ENCODE data around the gene SCGB1A1.

Gene SCGB1A1

GRCh38 chr11:62427630-62428233 lies 8.9 kb downstream of the SCGB1A1 start:
- H3K4me3 ChIP-seq (replicated peaks; ENCODE audit: low read depth, low read length), result no peak overlapping the region

GRCh38 chr11:62428871-62429560 lies 10.2 kb downstream of the SCGB1A1 start:
- Histone ChIP-seq H3K4me3 (replicated peaks; ENCODE audit: low read depth, low read length) (no peak overlapping the region), H3K36me3 (ENCODE audit: control insufficient read depth, insufficient read depth, low read length) (no peaks in the 10 kb centered on the region), H3K27me3 (replicated peaks; ENCODE audit: control insufficient read depth, insufficient read depth, low read length) (no peaks in the 10 kb centered on the region)
- TF ChIP-seq, protein P1, sequence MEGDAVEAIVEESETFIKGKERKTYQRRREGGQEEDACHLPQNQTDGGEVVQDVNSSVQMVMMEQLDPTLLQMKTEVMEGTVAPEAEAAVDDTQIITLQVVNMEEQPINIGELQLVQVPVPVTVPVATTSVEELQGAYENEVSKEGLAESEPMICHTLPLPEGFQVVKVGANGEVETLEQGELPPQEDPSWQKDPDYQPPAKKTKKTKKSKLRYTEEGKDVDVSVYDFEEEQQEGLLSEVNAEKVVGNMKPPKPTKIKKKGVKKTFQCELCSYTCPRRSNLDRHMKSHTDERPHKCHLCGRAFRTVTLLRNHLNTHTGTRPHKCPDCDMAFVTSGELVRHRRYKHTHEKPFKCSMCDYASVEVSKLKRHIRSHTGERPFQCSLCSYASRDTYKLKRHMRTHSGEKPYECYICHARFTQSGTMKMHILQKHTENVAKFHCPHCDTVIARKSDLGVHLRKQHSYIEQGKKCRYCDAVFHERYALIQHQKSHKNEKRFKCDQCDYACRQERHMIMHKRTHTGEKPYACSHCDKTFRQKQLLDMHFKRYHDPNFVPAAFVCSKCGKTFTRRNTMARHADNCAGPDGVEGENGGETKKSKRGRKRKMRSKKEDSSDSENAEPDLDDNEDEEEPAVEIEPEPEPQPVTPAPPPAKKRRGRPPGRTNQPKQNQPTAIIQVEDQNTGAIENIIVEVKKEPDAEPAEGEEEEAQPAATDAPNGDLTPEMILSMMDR (IDR thresholded peaks at IDR 0.05; ENCODE audit: insufficient read depth, low read length, poor library complexity, severe bottlenecking), result no peak
- no peak for DNase-seq (ENCODE audit: extremely low read depth, insufficient read length)

More at GRCh38 chr11:62427630-62428233, 8.9 kb downstream of the SCGB1A1 start:
- peak; percentile 25 for DNase-seq (ENCODE audit: extremely low read depth, insufficient read length)
- no peaks in the 10 kb centered on the region for H3K27me3 ChIP-seq (replicated peaks; ENCODE audit: control insufficient read depth, insufficient read depth, low read length)
- no peaks in the 10 kb centered on the region for H3K36me3 ChIP-seq (ENCODE audit: control insufficient read depth, insufficient read depth, low read length)
- TF ChIP-seq, protein P1 (IDR thresholded peaks at IDR 0.05; ENCODE audit: insufficient read depth, low read length, poor library complexity, severe bottlenecking), result no peak

DNA sequence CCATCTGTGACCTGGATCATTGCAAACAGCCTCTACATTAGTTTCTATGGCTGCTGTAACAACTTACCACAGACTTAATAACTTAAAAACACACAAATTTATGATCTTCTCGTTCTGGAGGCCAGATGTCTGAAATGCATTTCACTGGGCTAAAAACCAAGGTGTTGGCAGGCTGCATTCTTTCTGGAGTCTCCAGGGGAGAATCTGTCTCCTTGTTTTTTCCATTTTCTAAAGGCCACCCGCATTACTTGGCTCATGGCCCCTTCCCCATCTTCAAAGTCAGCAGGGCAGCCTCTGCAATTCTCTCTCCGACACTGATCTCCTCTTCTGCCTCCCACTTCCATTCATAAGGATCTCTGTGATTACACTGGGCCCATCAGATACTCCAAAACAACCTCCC lies 11.6 kb downstream of the SCGB1A1 start:
- no peaks in the 10 kb centered on the region for H3K36me3 ChIP-seq (ENCODE audit: control insufficient read depth, insufficient read depth, low read length)
- TF ChIP-seq, protein P1 (IDR thresholded peaks at IDR 0.05; ENCODE audit: insufficient read depth, low read length, poor library complexity, severe bottlenecking), result no peak

GRCh38 chr11:62431171-62431901 lies 12.5 kb downstream of the SCGB1A1 start:
- no peak for DNase-seq (ENCODE audit: extremely low read depth, insufficient read length)

More for the DNA sequence above, 11.6 kb downstream of the SCGB1A1 start:
- Histone ChIP-seq H3K4me3 (replicated peaks; ENCODE audit: low read depth, low read length) (no peak overlapping the region), H3K27me3 (replicated peaks; ENCODE audit: control insufficient read depth, insufficient read depth, low read length) (no peaks in the 10 kb centered on the region)
- no peak for DNase-seq (ENCODE audit: extremely low read depth, insufficient read length)

DNA sequence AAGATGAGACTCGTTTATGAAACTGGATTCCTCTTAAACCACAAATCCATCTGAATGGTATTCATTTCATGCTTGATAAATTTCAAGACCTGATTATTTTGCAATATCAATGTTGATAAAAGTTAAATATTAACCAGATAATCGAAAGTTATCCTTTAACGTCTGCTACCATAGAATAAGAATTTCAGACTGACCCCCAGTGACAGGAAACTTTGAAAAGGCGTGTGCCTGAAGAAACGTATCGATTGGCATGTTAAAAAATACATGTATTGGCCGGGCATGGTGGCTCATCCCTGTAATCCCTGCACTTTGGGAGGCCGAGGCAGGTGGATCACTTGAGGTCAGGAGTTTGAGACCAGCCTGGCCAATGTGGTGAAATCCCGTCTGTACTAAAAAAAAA lies 13.9 kb downstream of the SCGB1A1 start:
- TF ChIP-seq, protein P1 (IDR thresholded peaks at IDR 0.05; ENCODE audit: insufficient read depth, low read length, poor library complexity, severe bottlenecking), result no peak
- H3K4me3 ChIP-seq (replicated peaks; ENCODE audit: low read depth, low read length), result no peak overlapping the region
- H3K36me3 ChIP-seq (ENCODE audit: control insufficient read depth, insufficient read depth, low read length), result no peaks in the 10 kb centered on the region

More at GRCh38 chr11:62431171-62431901, 12.5 kb downstream of the SCGB1A1 start:
- no peak overlapping the region for H3K4me3 ChIP-seq (replicated peaks; ENCODE audit: low read depth, low read length)
- no peaks in the 10 kb centered on the region for H3K27me3 ChIP-seq (replicated peaks; ENCODE audit: control insufficient read depth, insufficient read depth, low read length)
- TF ChIP-seq, protein P1 (IDR thresholded peaks at IDR 0.05; ENCODE audit: insufficient read depth, low read length, poor library complexity, severe bottlenecking), result no peak
- no peaks in the 10 kb centered on the region for H3K36me3 ChIP-seq (ENCODE audit: control insufficient read depth, insufficient read depth, low read length)

More for the DNA sequence above, 13.9 kb downstream of the SCGB1A1 start:
- no peak for DNase-seq (ENCODE audit: extremely low read depth, insufficient read length)
- H3K27me3 ChIP-seq (replicated peaks; ENCODE audit: control insufficient read depth, insufficient read depth, low read length), result no peaks in the 10 kb centered on the region

All from GM06990 (cell line).